Measurements from ENCODE around the gene SLC16A8. TPM values are rescaled to one million over a fixed set of nuclear protein-coding genes. Genes with fewer than 3 reads are reported as not detected.
A peak's percentile ranks its signal among the peaks of the same experiment; 100 is the strongest.

SLC16A8 gene
- total and polyA plus RNA-seq, 9 of the 15 experiments (the other 6 are each of a cell fraction or from before 2014, with no cell fraction given): not detected

- TF ChIP-seq USF2 (CRISPR knock-in tag; IDR thresholded peaks at IDR 0.05): no peak
- TF ChIP-seq HES1 (IDR thresholded peaks at IDR 0.05; ENCODE audit: low read depth): no peak
These were observed 45.0 kb upstream of the SLC16A8 start (continued) for GRCh38 chr22:38129021-38129420.

- CTCF ChIA-PET (ENCODE audit: low intra/inter-chr PET ratio): no interaction called here
- peaks cover 18 to 40% of the 10 kb centered on the region in 2 experiments for H3K4me1 ChIP-seq (replicated peaks in 1 of 2; ENCODE audit: control insufficient read depth in 2 of 2, insufficient read depth in 2 of 2, low read length in 2 of 2)
- ATAC-seq: no peak; the same call in 1 of the 3 replicates
- WGBS (ENCODE audit: insufficient coverage, low coverage, missing lambda C conversion rate): 89% methylated on average over 6 of the region's 9 CpGs
- POLR2A ChIA-PET: no interaction called here
- no peaks in the 10 kb centered on the region for H3K36me3 ChIP-seq (ENCODE audit: control insufficient read depth, insufficient read depth, low read length)
- BruUV-seq (replicated peaks): no TSS peak
- peaks cover 3% of the 10 kb centered on the region for H3K9me1 ChIP-seq (ENCODE audit: control insufficient read depth, insufficient read depth, low read length)
- H3K79me2 ChIP-seq (ENCODE audit: control insufficient read depth, insufficient read depth, low read length): no peaks in the 10 kb centered on the region
- H3K27ac ChIP-seq (ENCODE audit: extremely low read depth, low read depth, low read length): peak overlapping the region; percentile 84
- no peak for FAIRE-seq
- H3K4me2 ChIP-seq (ENCODE audit: insufficient read depth, low read length): peak overlapping the region; percentile 58; the same call in 1 of the 2 replicates
- peak overlapping the region; percentile 81; the same call in 1 of the 2 replicates for H2AFZ ChIP-seq (ENCODE audit: low read depth, low read length)
- in situ Hi-C loops (cut with MboI) (no loop called here), intact Hi-C loops (cut with micrococcal nuclease) (no loop called here)
- DNase-seq (ENCODE audit: extremely low read depth in 1 of 4, low spot score in 3 of 4): no peak
- peak overlapping the region; percentile 73 to 91 for H3K9ac ChIP-seq (ENCODE audit: insufficient read depth in 1 of 2, low read depth in 2 of 2, low read length in 2 of 2)
- H4K20me1 ChIP-seq (replicated peaks; ENCODE audit: control insufficient read depth, insufficient read depth, low read length): no peaks in the 10 kb centered on the region
- H3K27me3 ChIP-seq (ENCODE audit: control insufficient read depth in 2 of 2, insufficient read depth in 2 of 2, low read length in 2 of 2): no peaks in the 10 kb centered on the region
- no peak overlapping the region for H3K4me3 ChIP-seq
- H3K9me3 ChIP-seq (replicated peaks; ENCODE audit: control insufficient read depth, insufficient read depth, low read depth, low read length): no peaks in the 10 kb centered on the region
- TF ChIP-seq CCNT2 (IDR thresholded peaks at IDR 0.05; ENCODE audit: borderline replicate concordance, extremely low read depth, insufficient read length, low read depth, low read length) (no peak), GTF2E2 (tag; IDR thresholded peaks at IDR 0.05) (no peak), ZKSCAN8 (CRISPR knock-in tag; IDR thresholded peaks at IDR 0.05) (no peak), ZNF134 (CRISPR knock-in tag; conservative IDR thresholded peaks at IDR 0.05) (no peak), ZNF589 (CRISPR knock-in tag; IDR thresholded peaks at IDR 0.05; ENCODE audit: low read depth) (no peak), ZSCAN29 (IDR thresholded peaks at IDR 0.05) (no peak), SMARCA4 (IDR thresholded peaks at IDR 0.05) (no peak), POLR2H (tag; IDR thresholded peaks at IDR 0.05; ENCODE audit: low read depth) (no peak), RBM34 (IDR thresholded peaks at IDR 0.05; ENCODE audit: borderline replicate concordance, insufficient read depth, low read length) (no peak), ZBTB12 (CRISPR knock-in tag; IDR thresholded peaks at IDR 0.05) (no peak), TEAD1 (CRISPR knock-in tag; IDR thresholded peaks at IDR 0.05) (no peak), THRAP3 (IDR thresholded peaks at IDR 0.05; ENCODE audit: borderline replicate concordance) (no peak), RBBP5 (IDR thresholded peaks at IDR 0.05; ENCODE audit: borderline replicate concordance, insufficient read depth, low read length, poor library complexity, severe bottlenecking) (no peak), RUNX1 (IDR thresholded peaks at IDR 0.05; ENCODE audit: low read depth) (no peak), NKRF (IDR thresholded peaks at IDR 0.05; ENCODE audit: borderline replicate concordance) (no peak), EZH2 (IDR thresholded peaks at IDR 0.05; ENCODE audit: borderline replicate concordance, low read depth, low read length) (no peak)
These were observed 43.9 kb upstream of the SLC16A8 start for GRCh38 chr22:38127869-38128268.
